GM21423 (cell line): ENCODE measurements around the gene LRRC3B.

Source experiments
- ATAC-seq: cut with Tn5 transposase; IDR thresholded peaks from one replicate; pipeline ENCODE4 v1.9.1; 2021; ENCODE audit warnings: mild to moderate bottlenecking, moderate library complexity; ENCODE audit not compliant: unreplicated experiment

LRRC3B gene

DNA sequence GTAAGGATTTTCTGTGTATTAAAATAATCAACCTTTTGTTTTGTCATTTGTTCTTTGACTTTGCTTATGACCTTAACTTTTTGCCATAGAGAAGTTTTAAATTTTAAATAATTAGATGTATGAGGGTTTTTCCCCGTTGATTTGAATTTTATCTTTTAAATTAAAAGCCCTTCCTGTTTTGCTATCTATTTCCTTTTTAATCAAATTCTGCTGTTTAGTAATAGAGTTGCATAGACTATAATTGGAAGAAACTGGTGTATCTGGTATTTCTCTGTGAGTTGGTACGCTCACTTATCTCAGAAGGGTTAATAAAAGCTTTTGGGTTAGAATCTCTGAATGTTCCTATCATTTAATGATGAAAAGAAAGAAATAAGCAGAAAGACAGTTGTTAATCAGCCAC is 82.2 kb downstream of the LRRC3B start:
- ATAC-seq = no peak

DNA sequence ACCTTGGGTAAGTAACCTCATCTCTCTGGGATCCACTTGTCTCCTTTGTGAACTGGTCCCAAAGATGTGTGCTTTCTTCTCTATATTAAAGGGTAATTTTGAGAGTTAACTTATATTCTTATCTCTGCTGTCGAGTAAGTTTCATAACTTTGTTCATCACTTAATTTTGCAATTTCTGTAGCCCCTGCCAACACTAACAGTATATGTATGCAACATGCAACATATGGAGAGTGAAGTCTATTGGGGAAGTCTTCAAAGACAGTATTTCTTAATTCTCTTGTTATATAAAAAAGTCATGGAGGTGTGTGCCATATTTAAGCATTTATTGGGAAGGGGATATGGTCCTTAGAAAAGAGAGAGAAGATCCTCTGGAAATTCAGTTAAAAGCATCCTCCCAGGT is 85.9 kb downstream of the LRRC3B start:
- no peak for ATAC-seq

DNA sequence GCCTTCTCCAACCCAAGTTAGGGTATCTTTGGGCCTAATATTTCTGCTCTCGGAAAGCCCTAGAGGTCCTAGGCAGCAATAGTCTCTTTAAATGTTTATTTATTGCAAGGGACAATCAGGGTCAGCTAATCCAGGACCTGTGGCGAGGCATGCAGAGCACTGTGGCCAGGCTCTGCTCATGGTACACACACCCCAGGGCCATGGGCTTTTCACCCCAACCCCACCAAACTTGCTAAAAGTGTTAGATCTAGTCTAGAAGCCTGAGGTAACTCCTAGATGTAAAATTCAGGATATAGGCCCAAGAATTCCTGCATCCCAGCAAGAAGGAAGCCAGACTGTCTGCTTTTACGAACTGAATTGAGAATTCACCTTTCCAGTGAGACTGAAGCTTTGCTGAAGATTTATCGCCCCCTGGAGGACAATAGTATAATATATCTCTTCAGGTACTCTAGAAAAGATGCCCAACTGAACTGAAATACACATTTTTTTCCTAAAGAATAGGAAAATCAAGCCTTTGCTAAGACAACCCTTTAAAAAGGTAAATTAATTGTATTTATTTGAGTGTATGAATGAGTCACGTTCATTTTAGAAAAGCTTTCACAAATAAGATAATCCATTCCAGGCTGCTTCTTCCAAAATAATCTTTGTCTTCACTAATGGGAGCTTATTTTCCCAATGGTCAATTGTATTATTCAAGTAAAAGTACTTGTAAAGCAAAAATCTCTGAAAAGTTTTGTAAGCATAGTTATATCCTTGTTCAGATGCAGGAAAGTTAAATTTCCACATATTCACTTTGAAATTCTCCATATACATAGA is 89.8 kb downstream of the LRRC3B start:
- ATAC-seq = peak; percentile 82

DNA sequence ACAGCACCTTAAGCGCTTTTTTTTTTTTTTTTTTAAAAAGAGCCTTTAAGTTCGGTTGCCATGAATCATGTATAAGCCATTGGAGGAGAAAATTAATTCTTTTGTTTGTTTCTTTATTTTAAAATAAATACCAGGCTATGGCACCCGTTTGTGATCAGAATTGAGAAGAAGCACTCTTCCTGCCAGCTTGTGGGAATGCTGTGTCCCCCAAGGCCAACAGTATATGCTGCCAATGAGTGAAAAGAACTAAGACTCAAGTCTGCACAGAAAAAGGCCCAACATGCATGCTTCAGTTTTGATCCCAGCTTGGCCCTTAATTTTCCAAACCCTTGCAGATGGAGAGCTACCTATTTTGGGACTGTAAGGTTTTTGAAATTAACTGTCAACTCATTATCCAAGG is 90.5 kb downstream of the LRRC3B start:
- ATAC-seq = no peak

GRCh38 chr3:26714485-26714884 is 91.9 kb downstream of the LRRC3B start:
- no peak for ATAC-seq

DNA sequence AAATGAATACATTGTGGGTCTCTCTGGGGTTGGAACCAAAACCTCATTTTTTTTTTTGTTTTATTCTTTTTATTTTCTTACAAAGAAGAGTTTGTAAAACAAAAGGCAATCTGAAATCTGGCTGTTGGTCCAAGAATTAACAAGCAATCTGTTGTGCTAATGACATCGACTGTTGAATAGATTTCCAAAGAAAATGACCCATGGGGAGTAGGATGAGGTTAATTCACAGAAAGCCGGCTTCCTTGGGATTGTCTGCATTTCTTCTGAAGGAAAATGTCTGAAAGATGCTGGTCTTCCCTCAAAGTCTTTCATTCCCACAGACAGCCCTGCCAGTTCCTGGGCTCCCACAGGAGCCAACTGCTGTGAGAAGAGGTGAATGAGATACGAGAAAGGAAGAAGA is 92.9 kb downstream of the LRRC3B start:
- ATAC-seq = no peak

DNA sequence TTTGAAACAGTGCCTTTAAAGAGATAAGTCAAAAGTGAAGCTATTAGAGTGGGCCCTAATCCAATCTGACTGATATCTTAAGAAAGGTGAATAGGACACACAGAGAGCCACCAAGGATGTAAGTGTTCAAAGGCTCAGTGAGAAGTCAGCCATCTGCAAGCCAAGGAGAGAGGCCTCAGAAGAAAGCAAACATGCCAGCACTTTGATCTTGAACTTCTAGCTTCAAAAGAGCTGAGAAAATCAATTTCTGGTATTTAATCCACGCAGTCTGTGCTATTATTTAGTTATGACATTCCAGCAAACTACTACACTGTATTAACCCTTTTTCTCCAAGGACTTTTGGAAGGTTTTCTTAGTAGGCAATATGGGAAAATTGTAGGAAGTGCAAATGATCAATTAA is 95.7 kb downstream of the LRRC3B start:
- no peak for ATAC-seq

- no peak for ATAC-seq
Observed at GRCh38 chr3:26719134-26719533, 96.6 kb downstream of the LRRC3B start.

DNA sequence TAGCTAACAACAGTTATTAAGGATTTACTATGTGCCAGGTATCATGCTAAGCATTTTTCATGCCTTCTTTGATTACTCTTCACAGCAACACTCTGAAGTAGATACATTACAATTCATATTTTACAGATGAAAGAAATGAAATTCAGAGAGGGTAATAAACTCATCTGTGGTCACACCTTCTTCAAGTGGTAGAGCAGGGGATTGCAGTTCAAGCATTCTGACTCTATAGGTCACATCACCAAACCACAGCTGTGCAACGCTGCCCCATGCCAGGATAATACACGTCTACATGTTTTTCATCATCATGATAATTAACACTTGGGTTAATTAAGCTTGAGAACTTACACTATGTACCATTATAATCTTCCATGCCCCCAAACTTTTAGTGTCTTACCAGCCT is 98.5 kb downstream of the LRRC3B start:
- ATAC-seq = no peak

DNA sequence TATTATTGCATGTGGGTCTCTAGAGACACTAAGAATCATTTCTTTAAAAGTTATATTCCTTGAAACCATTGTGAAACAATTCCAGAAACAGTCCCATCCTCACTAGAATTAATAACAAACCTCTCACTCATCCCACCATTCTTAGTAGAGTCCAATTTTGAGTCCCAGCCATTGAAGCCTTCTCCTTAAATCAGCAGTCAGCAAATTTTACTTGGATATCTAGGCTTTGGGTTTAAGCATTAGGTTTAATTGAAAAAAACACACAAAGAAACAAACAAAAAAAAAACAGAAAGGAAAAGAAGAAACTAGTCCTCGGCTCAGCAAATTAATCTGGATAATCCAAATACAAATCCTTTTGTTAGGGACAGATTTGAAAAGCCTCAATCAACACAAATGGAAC is 109.3 kb downstream of the LRRC3B start:
- no peak for ATAC-seq

DNA sequence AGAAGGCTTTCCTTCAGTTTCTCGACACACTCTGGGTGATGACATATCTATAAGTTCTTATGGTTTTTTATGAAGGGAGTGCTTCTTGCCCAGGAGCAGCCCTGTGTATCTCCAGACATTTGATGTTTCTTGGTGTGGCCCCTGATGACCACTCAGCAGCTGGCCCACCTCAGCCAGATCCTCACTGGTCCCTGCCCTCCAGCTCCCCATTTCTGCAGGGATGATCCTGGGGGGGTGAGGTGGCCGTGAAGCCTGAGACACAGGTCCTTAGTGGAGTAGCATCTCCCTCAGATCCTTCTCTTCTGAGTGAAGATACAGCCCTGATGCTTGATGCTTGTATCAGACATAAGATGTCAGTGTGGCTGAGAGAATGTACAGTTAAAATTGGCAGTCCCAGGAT is 127.7 kb downstream of the LRRC3B start:
- no peak for ATAC-seq

DNA sequence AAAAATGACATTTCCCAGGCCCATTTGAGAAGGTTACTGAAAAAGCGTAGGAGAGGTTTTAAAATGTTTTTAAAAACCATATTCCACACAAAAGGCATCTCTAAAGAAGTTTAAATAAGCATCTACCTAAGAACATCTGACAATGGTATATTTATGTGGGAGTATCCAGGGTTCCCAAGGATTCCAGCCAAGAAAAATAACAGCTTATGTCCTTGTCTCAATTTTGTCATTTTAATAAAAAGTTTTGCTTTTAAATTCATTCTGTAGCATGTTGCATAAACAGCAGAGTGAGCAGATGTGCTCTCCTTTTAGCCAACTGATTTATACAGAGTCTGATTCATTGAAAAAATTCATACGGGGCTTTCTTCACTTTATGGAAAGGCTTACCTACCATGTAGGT is 129.9 kb downstream of the LRRC3B start:
- no peak for ATAC-seq

DNA sequence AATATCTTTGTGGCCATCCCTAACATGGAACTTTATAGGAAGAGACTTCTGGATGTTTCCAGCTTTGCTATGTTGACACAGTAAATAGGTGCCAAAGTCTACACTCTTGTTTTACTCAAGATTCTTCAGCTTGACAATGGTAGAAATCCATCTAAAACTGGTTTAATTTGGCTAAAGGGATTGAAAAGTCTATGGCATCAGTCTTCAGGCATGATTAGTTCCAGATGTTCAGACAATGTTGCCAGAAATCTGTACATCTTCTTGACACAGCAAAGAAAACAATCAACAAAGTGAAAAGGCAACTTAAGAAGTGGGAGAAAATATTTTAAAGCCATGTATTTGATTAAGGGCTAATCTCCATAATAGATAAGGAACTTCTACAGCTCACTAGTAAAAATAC is 130.5 kb downstream of the LRRC3B start:
- ATAC-seq = no peak

- no peak for ATAC-seq
Observed at GRCh38 chr3:26757978-26758377, 135.4 kb downstream of the LRRC3B start.
